HEK293T (cell line): ENCODE measurements around the gene PITPNC1.

ENCODE experiments used
- ARNT ChIP-seq: fragments of 450-650 bp; IDR thresholded peaks from 2 replicates; pipeline ENCODE4 v1.6.1; 2017; ENCODE audit warnings: mild to moderate bottlenecking
- ELF4 ChIP-seq: fragments of 450-650 bp; IDR thresholded peaks from 2 replicates; pipeline ENCODE4 v1.6.1; 2017; ENCODE audit warnings: antibody characterized with exemption
- FOXM1 ChIP-seq: fragments of 450-650 bp; IDR thresholded peaks from 2 replicates; pipeline ENCODE4 v1.6.1; 2017; ENCODE audit warnings: mild to moderate bottlenecking, borderline replicate concordance

DNA sequence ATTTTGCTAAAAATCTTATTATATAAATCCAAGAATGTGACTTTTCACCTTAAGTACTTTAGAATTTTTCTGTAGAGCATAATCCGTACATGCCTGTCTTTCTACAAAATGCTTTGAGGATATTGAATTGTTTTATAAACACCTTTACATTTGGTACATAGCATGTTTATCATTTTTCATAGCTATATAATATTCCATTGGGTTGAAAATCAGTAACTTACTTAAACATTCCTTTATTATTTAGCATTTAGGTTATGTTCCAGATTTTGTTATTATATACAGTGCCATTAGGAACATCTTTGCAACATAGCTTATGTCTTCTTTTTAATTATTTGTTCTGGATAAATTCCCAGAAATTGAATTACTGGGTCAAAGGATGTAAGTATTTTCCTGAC lies 323.6 kb downstream of the PITPNC1 start:
- TF ChIP-seq ARNT = no peak
- no peak for TF ChIP-seq FOXM1
- TF ChIP-seq ELF4 = no peak
